DND-41 (cell line): Measurements from ENCODE around the gene SPATS2L.

Source experiments
- ATAC-seq: fragments of 200-7000 bp; cut with Tn5 transposase; 3 replicates; pipeline ENCODE4 v1.9.1; 2021; ENCODE audit warnings: low read depth; ENCODE audit not compliant: insufficient read depth
- DNase-seq: peaks from one replicate; pipeline ENCODE4 v3.0.0-alpha.2; 2020
- H2AFZ ChIP-seq: 2 replicates; pipeline ENCODE4 v1.6.0; 2012; ENCODE audit warnings: low read depth, low read length
- H3K27ac ChIP-seq: 2 replicates; pipeline ENCODE4 v1.5.1; 2012; ENCODE audit warnings: low read length, inconsistent platforms
- H3K27me3 ChIP-seq: fragments of 200-600 bp; sonication (generic); 2 replicates; pipeline ENCODE4 v1.6.0; 2012; ENCODE audit warnings: low read length, mild to moderate bottlenecking, inconsistent platforms; ENCODE audit not compliant: insufficient read depth, poor library complexity
- H3K36me3 ChIP-seq: 2 replicates; pipeline ENCODE4 v1.5.1; 2012; ENCODE audit warnings: low read length, inconsistent platforms; ENCODE audit not compliant: insufficient read depth
- H3K4me1 ChIP-seq: 2 replicates; pipeline ENCODE4 v1.5.1; 2012; ENCODE audit warnings: mild to moderate bottlenecking, low read length; ENCODE audit not compliant: insufficient read depth
- H3K4me2 ChIP-seq: 2 replicates; pipeline ENCODE4 v1.6.0; 2012; ENCODE audit warnings: mild to moderate bottlenecking, moderate library complexity, low read length, inconsistent platforms; ENCODE audit not compliant: insufficient read depth
- H3K4me3 ChIP-seq, 2 experiments: fragments of 200-600 bp in 1 of 2; shearing (Covaris generic) in 1 of 2; 2 replicates each; pipeline ENCODE4 v1.5.1; 2012 to 2016; ENCODE audit warnings: inconsistent platforms in 2 of 2, low read length in 2 of 2, mild to moderate bottlenecking in 2 of 2, low read depth in 1 of 2, moderate library complexity in 1 of 2
- H3K79me2 ChIP-seq: 2 replicates; pipeline ENCODE4 v1.6.0; 2012; ENCODE audit warnings: low read length, inconsistent platforms; ENCODE audit not compliant: insufficient read depth
- H3K9ac ChIP-seq: 2 replicates; pipeline ENCODE4 v1.6.0; 2012; ENCODE audit warnings: low read depth, mild to moderate bottlenecking, inconsistent platforms, low read length, moderate library complexity
- H3K9me3 ChIP-seq: 2 replicates; pipeline ENCODE4 v1.5.1; 2012; ENCODE audit warnings: low read length, moderate library complexity, mild to moderate bottlenecking, inconsistent platforms; ENCODE audit not compliant: insufficient read depth, severe bottlenecking
- H4K20me1 ChIP-seq: 2 replicates; pipeline ENCODE4 v1.6.0; 2012; ENCODE audit warnings: low read length; ENCODE audit not compliant: insufficient read depth
- EZH2 ChIP-seq: IDR thresholded peaks from 3 replicates; pipeline ENCODE4 v1.6.1; 2012; ENCODE audit warnings: borderline replicate concordance, low read depth, mild to moderate bottlenecking, moderate library complexity, low read length, inconsistent platforms; ENCODE audit not compliant: severe bottlenecking
- TF ChIP-seq, protein P1 (sequence below): IDR thresholded peaks from 2 replicates; pipeline ENCODE4 v1.5.1; 2012; ENCODE audit warnings: borderline replicate concordance, low read length, moderate library complexity, mild to moderate bottlenecking; ENCODE audit not compliant: poor library complexity, severe bottlenecking; ENCODE audit errors: extremely low read depth

SPATS2L gene

DNA sequence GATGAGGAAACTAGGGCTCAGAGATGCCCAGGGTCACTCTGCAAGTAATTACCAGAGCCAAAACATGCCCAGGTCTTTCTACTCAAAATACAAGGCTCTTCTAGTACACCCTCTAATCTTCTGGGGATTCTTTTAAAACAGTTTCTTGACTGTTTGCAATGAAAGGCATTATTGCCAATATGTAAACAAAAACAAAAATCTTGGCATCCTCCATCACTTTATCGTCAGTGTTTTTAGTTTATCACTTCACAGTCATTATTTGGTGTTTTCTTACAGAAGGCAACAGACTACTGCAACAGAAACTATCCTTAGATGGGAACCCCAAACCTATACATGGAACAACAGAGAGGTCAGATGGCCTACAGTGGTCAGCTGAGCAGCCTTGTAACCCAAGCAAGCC, 132.4 kb downstream of the SPATS2L start:
- ATAC-seq (no peak), DNase-seq (no peak)
- no peak overlapping the region for H3K27ac ChIP-seq
- H3K79me2 ChIP-seq: no peaks in the 10 kb centered on the region
- no peaks in the 10 kb centered on the region for H4K20me1 ChIP-seq
- no peaks in the 10 kb centered on the region for H3K9me3 ChIP-seq
- no peaks in the 10 kb centered on the region for H3K36me3 ChIP-seq
- H3K9ac ChIP-seq: no peak overlapping the region
- H3K4me1 ChIP-seq: no peaks in the 10 kb centered on the region
- H3K4me2 ChIP-seq: no peak overlapping the region
- TF ChIP-seq, protein P1, sequence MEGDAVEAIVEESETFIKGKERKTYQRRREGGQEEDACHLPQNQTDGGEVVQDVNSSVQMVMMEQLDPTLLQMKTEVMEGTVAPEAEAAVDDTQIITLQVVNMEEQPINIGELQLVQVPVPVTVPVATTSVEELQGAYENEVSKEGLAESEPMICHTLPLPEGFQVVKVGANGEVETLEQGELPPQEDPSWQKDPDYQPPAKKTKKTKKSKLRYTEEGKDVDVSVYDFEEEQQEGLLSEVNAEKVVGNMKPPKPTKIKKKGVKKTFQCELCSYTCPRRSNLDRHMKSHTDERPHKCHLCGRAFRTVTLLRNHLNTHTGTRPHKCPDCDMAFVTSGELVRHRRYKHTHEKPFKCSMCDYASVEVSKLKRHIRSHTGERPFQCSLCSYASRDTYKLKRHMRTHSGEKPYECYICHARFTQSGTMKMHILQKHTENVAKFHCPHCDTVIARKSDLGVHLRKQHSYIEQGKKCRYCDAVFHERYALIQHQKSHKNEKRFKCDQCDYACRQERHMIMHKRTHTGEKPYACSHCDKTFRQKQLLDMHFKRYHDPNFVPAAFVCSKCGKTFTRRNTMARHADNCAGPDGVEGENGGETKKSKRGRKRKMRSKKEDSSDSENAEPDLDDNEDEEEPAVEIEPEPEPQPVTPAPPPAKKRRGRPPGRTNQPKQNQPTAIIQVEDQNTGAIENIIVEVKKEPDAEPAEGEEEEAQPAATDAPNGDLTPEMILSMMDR: no peak
- TF ChIP-seq EZH2: no peak
- no peak overlapping the region for H2AFZ ChIP-seq
- H3K27me3 ChIP-seq: peaks cover 21% of the 10 kb centered on the region
- H3K4me3 ChIP-seq: no peak overlapping the region

DNA sequence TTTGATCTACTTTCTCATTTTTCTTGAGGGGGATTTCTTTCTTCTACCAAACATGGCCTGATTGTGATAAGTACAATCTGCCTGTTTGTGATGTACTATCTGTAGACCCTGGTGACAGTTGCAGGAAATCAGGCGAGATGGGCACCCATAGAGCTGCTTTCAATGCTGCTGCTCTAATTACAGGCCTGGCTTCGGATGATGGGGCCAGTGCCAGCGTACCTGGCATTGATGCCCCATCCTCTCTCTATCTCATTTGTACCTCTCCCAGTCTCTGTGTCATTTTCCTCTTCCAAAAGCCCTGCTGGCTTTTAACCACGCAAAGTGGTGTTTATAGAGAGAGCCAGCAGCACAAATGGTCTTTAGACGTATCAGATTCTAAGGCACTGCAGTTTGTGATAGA, 133.5 kb downstream of the SPATS2L start:
- Histone ChIP-seq H3K27ac (no peak overlapping the region), H4K20me1 (no peaks in the 10 kb centered on the region), H3K36me3 (no peaks in the 10 kb centered on the region), H3K9ac (no peak overlapping the region), H3K27me3 (peaks cover 18% of the 10 kb centered on the region), H3K79me2 (no peaks in the 10 kb centered on the region), H3K4me1 (no peaks in the 10 kb centered on the region), H3K4me2 (no peak overlapping the region), H3K9me3 (no peaks in the 10 kb centered on the region), H2AFZ (no peak overlapping the region), H3K4me3 (no peak overlapping the region)
- no peak for ATAC-seq
- TF ChIP-seq, protein P1: no peak
- TF ChIP-seq EZH2: no peak
- no peak for DNase-seq

DNA sequence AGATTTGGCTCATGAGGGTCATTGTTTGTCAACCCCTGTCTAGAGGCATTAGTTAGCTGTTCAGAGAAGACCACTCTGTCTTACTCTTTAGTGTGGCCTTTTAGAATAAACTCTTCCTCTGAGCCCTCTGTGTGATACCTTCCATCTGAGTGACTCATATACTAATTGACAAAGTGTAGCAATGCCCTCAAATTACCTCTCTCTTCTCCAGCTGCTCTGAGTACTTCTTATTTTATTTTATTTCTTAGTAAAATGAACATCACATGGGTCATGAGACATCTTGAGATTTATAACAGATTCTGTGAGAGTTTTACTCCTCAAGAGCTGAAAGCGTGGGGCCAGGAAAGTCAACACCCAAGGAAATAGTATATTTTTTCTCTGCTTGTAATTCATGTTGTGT, 136.0 kb downstream of the SPATS2L start:
- DNase-seq (no peak), ATAC-seq (no peak)
- H3K4me2 ChIP-seq: no peak overlapping the region
- peaks cover 18% of the 10 kb centered on the region for H3K27me3 ChIP-seq
- H3K79me2 ChIP-seq: no peaks in the 10 kb centered on the region
- H3K36me3 ChIP-seq: no peaks in the 10 kb centered on the region
- H3K4me1 ChIP-seq: no peaks in the 10 kb centered on the region
- no peak overlapping the region for H3K27ac ChIP-seq
- no peak overlapping the region for H3K9ac ChIP-seq
- no peaks in the 10 kb centered on the region for H4K20me1 ChIP-seq
- TF ChIP-seq, protein P1: no peak
- TF ChIP-seq EZH2: no peak
- H3K4me3 ChIP-seq: no peak overlapping the region
- H2AFZ ChIP-seq: no peak overlapping the region
- no peaks in the 10 kb centered on the region for H3K9me3 ChIP-seq

DNA sequence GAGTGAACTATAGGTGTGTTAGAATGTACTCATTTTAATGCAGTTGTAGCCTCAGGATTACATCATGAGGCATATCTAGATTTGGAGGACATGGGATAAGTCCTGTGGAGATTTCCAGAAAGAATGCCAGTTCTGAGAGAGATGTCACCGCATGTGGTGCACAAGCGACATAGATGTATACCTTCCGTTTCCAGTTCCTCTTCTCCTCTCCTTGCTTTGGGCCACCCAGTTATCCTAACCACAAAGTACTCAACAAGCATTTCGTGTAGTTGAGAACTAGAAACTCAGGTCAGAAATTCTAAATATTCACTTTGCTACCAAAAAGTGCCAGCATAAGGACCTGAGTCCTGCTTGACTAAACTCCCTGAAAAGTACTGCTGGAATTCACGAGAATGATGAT, 136.9 kb downstream of the SPATS2L start:
- no peaks in the 10 kb centered on the region for H3K4me1 ChIP-seq
- no peak overlapping the region for H3K4me3 ChIP-seq
- no peak overlapping the region for H3K4me2 ChIP-seq
- DNase-seq (no peak), ATAC-seq (no peak)
- no peaks in the 10 kb centered on the region for H3K36me3 ChIP-seq
- no peaks in the 10 kb centered on the region for H3K79me2 ChIP-seq
- no peak overlapping the region for H3K9ac ChIP-seq
- no peaks in the 10 kb centered on the region for H4K20me1 ChIP-seq
- TF ChIP-seq, protein P1: no peak
- peaks cover 18% of the 10 kb centered on the region for H3K27me3 ChIP-seq
- no peaks in the 10 kb centered on the region for H3K9me3 ChIP-seq
- no peak overlapping the region for H3K27ac ChIP-seq
- no peak overlapping the region for H2AFZ ChIP-seq
